Astrocyte (in vitro differentiated cells and primary cell): Measurements from ENCODE around the gene PPP2R3C. TPM values are rescaled to one million over a fixed set of nuclear protein-coding genes. Genes with fewer than 3 reads are reported as not detected.

Experiments used
- DNase-seq: peaks from one replicate; pipeline ENCODE4 v3.0.0-alpha.2; 2010; ENCODE audit warnings: low read depth
- FAIRE-seq: peaks from 2 replicates; lab custom pipeline; 2011; peaks lifted over from hg19 to GRCh38; lab: Jason Lieb, UNC
- H2AFZ ChIP-seq: 2 replicates; pipeline ENCODE4 v1.6.0; 2012; ENCODE audit warnings: low read depth, low read length, inconsistent platforms
- H3K27ac ChIP-seq: 2 replicates; pipeline ENCODE4 v1.5.1; 2011; ENCODE audit warnings: low read depth, low read length, inconsistent platforms
- H3K27me3 ChIP-seq: 2 replicates; pipeline ENCODE4 v1.6.0; 2011; ENCODE audit warnings: low read length, inconsistent platforms; ENCODE audit not compliant: insufficient read depth
- H3K36me3 ChIP-seq: 2 replicates; pipeline ENCODE4 v1.5.1; 2011; ENCODE audit warnings: low read length, inconsistent platforms; ENCODE audit not compliant: insufficient read depth
- H3K4me1 ChIP-seq: 2 replicates; pipeline ENCODE4 v1.5.1; 2011; ENCODE audit warnings: low read length, inconsistent platforms; ENCODE audit not compliant: insufficient read depth
- H3K4me2 ChIP-seq: 2 replicates; pipeline ENCODE4 v1.6.0; 2012; ENCODE audit warnings: low read length, inconsistent platforms
- H3K4me3 ChIP-seq: 2 replicates; pipeline ENCODE4 v1.5.1; 2011; ENCODE audit warnings: low read depth, mild to moderate bottlenecking, low read length, inconsistent platforms; ENCODE audit not compliant: insufficient read depth
- H3K79me2 ChIP-seq: 2 replicates; pipeline ENCODE4 v1.6.0; 2012; ENCODE audit warnings: mild to moderate bottlenecking, low read length, inconsistent platforms; ENCODE audit not compliant: insufficient read depth
- H3K9ac ChIP-seq: 2 replicates; pipeline ENCODE4 v1.6.0; 2012; ENCODE audit warnings: mild to moderate bottlenecking, low read length, inconsistent platforms
- H3K9me3 ChIP-seq: 2 replicates; pipeline ENCODE4 v1.5.1; 2012; ENCODE audit warnings: low read depth, mild to moderate bottlenecking, low read length, inconsistent platforms; ENCODE audit not compliant: insufficient read depth
- H4K20me1 ChIP-seq: 2 replicates; pipeline ENCODE4 v1.6.0; 2012; ENCODE audit warnings: low read length, inconsistent platforms; ENCODE audit not compliant: insufficient read depth
- H3K27ac Mint-ChIP-seq: one replicate; pipeline ENCODE4 v1.8.0; 2021; ENCODE audit warnings: mild to moderate bottlenecking, mixed read lengths; ENCODE audit not compliant: unreplicated experiment
- H3K27me3 Mint-ChIP-seq: one replicate; pipeline ENCODE4 v1.8.0; 2021; ENCODE audit warnings: low read depth, mixed read lengths; ENCODE audit not compliant: unreplicated experiment
- H3K36me3 Mint-ChIP-seq: one replicate; pipeline ENCODE4 v1.8.0; 2021; ENCODE audit warnings: low read depth, mixed read lengths; ENCODE audit not compliant: unreplicated experiment
- H3K4me1 Mint-ChIP-seq: one replicate; pipeline ENCODE4 v1.8.0; 2021; ENCODE audit warnings: low read depth, mixed read lengths; ENCODE audit not compliant: unreplicated experiment
- H3K4me3 Mint-ChIP-seq: one replicate; pipeline ENCODE4 v1.8.0; 2021; ENCODE audit warnings: mild to moderate bottlenecking, moderate library complexity, mixed read lengths; ENCODE audit not compliant: unreplicated experiment
- H3K9me3 Mint-ChIP-seq: one replicate; pipeline ENCODE4 v1.8.0; 2021; ENCODE audit warnings: mild to moderate bottlenecking, mixed read lengths; ENCODE audit not compliant: unreplicated experiment
- CTCF ChIP-seq: IDR thresholded peaks from 2 replicates; pipeline ENCODE4 v1.5.1; 2011; ENCODE audit warnings: low read depth, mild to moderate bottlenecking, inconsistent platforms, low read length, moderate library complexity; ENCODE audit not compliant: insufficient read depth
- EZH2 ChIP-seq: IDR thresholded peaks from 2 replicates; pipeline ENCODE4 v1.6.1; 2012; ENCODE audit warnings: mild to moderate bottlenecking, low read length, inconsistent platforms; ENCODE audit not compliant: insufficient read depth
- total RNA-seq: library from RNA; stranded (reverse); gene quantifications from 2 replicates; pipeline ENCODE4 v1.2.1, GENCODE V29; 2021

Gene PPP2R3C
- total RNA-seq, 1 donor from 2014 or later, result 28.3 TPM

- Histone ChIP-seq H3K79me2 (no peaks in the 10 kb centered on the region), H3K4me1 (peaks cover 11% of the 10 kb centered on the region), H3K9ac (no peak overlapping the region), H3K4me3 (no peak overlapping the region), H4K20me1 (peaks cover 10% of the 10 kb centered on the region), H3K36me3 (no peaks in the 10 kb centered on the region), H3K9me3 (no peaks in the 10 kb centered on the region), H3K4me2 (no peak overlapping the region), H3K27ac (no peak overlapping the region), H3K27me3 (no peaks in the 10 kb centered on the region), H2AFZ (no peak overlapping the region)
- Mint-ChIP-seq H3K4me1 (peaks cover 10% of the 10 kb centered on the region), H3K27ac (no peak overlapping the region), H3K4me3 (no peak overlapping the region), H3K27me3 (no peaks in the 10 kb centered on the region), H3K36me3 (peaks cover 12% of the 10 kb centered on the region), H3K9me3 (no peaks in the 10 kb centered on the region)
- FAIRE-seq, result no peak
- DNase-seq, result no peak
- no peak for TF ChIP-seq CTCF
- TF ChIP-seq EZH2, result no peak
Measured at GRCh38 chr14:35164849-35165248, 43.1 kb upstream of the PPP2R3C start.

GRCh38 chr14:35163384-35163783 is 41.6 kb upstream of the PPP2R3C start:
- H3K27ac ChIP-seq, result no peak overlapping the region
- H3K4me1 ChIP-seq, result peaks cover 19% of the 10 kb centered on the region
- no peak overlapping the region for H3K4me3 ChIP-seq
- H3K36me3 ChIP-seq, result no peaks in the 10 kb centered on the region
- H3K27me3 ChIP-seq, result no peaks in the 10 kb centered on the region
- no peaks in the 10 kb centered on the region for H3K9me3 ChIP-seq
- Mint-ChIP-seq H3K4me3 (no peak overlapping the region), H3K9me3 (peaks cover 2% of the 10 kb centered on the region), H3K27me3 (no peaks in the 10 kb centered on the region), H3K36me3 (peaks cover 6% of the 10 kb centered on the region), H3K27ac (peak overlapping the region; percentile 27), H3K4me1 (peaks cover 23% of the 10 kb centered on the region)
- FAIRE-seq (no peak), DNase-seq (no peak)
- H2AFZ ChIP-seq, result no peak overlapping the region
- no peak overlapping the region for H3K9ac ChIP-seq
- no peak overlapping the region for H3K4me2 ChIP-seq
- no peaks in the 10 kb centered on the region for H3K79me2 ChIP-seq
- TF ChIP-seq CTCF (no peak), EZH2 (no peak)
- peaks cover 19% of the 10 kb centered on the region for H4K20me1 ChIP-seq

- H3K9me3 Mint-ChIP-seq, result peaks cover 2% of the 10 kb centered on the region
- H3K9ac ChIP-seq, result no peak overlapping the region
- H3K27me3 Mint-ChIP-seq, result no peaks in the 10 kb centered on the region
- FAIRE-seq, result no peak
- DNase-seq, result no peak
- no peak overlapping the region for H3K4me3 ChIP-seq
- H3K4me3 Mint-ChIP-seq, result no peak overlapping the region
- no peak overlapping the region for H2AFZ ChIP-seq
- H4K20me1 ChIP-seq, result peaks cover 20% of the 10 kb centered on the region
- no peaks in the 10 kb centered on the region for H3K9me3 ChIP-seq
- H3K79me2 ChIP-seq, result no peaks in the 10 kb centered on the region
- H3K27ac ChIP-seq, result no peak overlapping the region
- peaks cover 28% of the 10 kb centered on the region for H3K4me1 Mint-ChIP-seq
- H3K27me3 ChIP-seq, result no peaks in the 10 kb centered on the region
- TF ChIP-seq CTCF, result no peak
- no peak for TF ChIP-seq EZH2
- H3K36me3 Mint-ChIP-seq, result peaks cover 2% of the 10 kb centered on the region
- H3K4me1 ChIP-seq, result peaks cover 19% of the 10 kb centered on the region
- no peak overlapping the region for H3K4me2 ChIP-seq
- H3K36me3 ChIP-seq, result no peaks in the 10 kb centered on the region
- H3K27ac Mint-ChIP-seq, result peak overlapping the region; percentile 2
Measured at GRCh38 chr14:35161231-35161630, 39.4 kb upstream of the PPP2R3C start.
